Liver (tissue), 3 donors: ENCODE data around the gene PLA2G4B.

Experiments
- CTCF ChIP-seq: fragments of 150-350 bp; IDR thresholded peaks from 2 replicates; pipeline ENCODE4 v1.5.1; 2017; ENCODE audit warnings: improper control_type of control experiment, low read depth, low read length; ENCODE audit not compliant: missing input control
- RAD21 ChIP-seq, 2 donors: IDR thresholded peaks; 2 replicates each; pipeline ENCODE4 v1.6.1; 2016; ENCODE audit warnings: antibody characterized with exemption in 2 of 2, mild to moderate bottlenecking in 2 of 2
- TAF1 ChIP-seq: conservative IDR thresholded peaks from 2 replicates; pipeline ENCODE4 v1.6.1; 2016; ENCODE audit warnings: antibody characterized with exemption, mild to moderate bottlenecking
- ZBTB33 ChIP-seq: IDR thresholded peaks from 2 replicates; pipeline ENCODE4 v1.6.1; 2016; ENCODE audit warnings: antibody characterized with exemption
- donor health status: healthy.
- donor health status: healthy.

- peak; percentile 22 for TF ChIP-seq CTCF
- peak in 1 of 2 donors; percentile 65 for TF ChIP-seq RAD21 (IDR thresholded peaks at IDR 0.05)
- no peak for TF ChIP-seq ZBTB33
- no peak for TF ChIP-seq TAF1
Observed at GRCh38 chr15:41860049-41860828, 21.6 kb downstream of the PLA2G4B start.
